HL-60 (cell line): ENCODE measurements around the gene ARSK.

Experiments
- DNase-seq, 2 experiments: peaks; one replicate each; pipeline ENCODE4 v3.0.0-alpha.2; 2010 to 2020; ENCODE audit warnings: low read depth in 1 of 2, low spot score in 1 of 2
- H3K27ac ChIP-seq: fragments of 250-450 bp; sonication (Bioruptor Pico); replicated peaks from 2 replicates; pipeline ENCODE4 v1.5.1; 2020; ENCODE audit warnings: mild to moderate bottlenecking, moderate library complexity
- H3K27me3 ChIP-seq: fragments of 250-450 bp; sonication (Bioruptor Pico); 2 replicates; pipeline ENCODE4 v1.5.1; 2021; ENCODE audit warnings: mild to moderate bottlenecking, moderate library complexity; ENCODE audit not compliant: insufficient read depth, poor library complexity, severe bottlenecking
- H3K4me3 ChIP-seq: replicated peaks from 2 replicates; pipeline ENCODE4 v1.5.1; 2011; ENCODE audit warnings: mild to moderate bottlenecking, control low read depth, low read length; ENCODE audit not compliant: insufficient read depth
- CTCF ChIP-seq: IDR thresholded peaks from one replicate; pipeline ENCODE4 v1.5.1; 2011; ENCODE audit warnings: low read length, control low read depth, inconsistent platforms; ENCODE audit not compliant: insufficient read depth
- GABPA ChIP-seq: IDR thresholded peaks from 2 replicates; pipeline ENCODE4 v1.6.1; 2012; ENCODE audit warnings: low read depth
- POLR2AphosphoS5 ChIP-seq: IDR thresholded peaks from 2 replicates; pipeline ENCODE4 v1.6.1; 2012; ENCODE audit warnings: low read depth
- REST ChIP-seq: IDR thresholded peaks from 2 replicates; pipeline ENCODE4 v1.6.1; 2012; ENCODE audit warnings: low read depth; ENCODE audit not compliant: insufficient replicate concordance
- SPI1 ChIP-seq: IDR thresholded peaks from 2 replicates; pipeline ENCODE4 v1.6.1; 2012; ENCODE audit warnings: low read depth, mild to moderate bottlenecking, borderline replicate concordance

The ARSK gene

GRCh38 chr5:95531491-95531890 is 23.4 kb upstream of the ARSK start:
- no peak for DNase-seq
- Histone ChIP-seq H3K4me3 (no peak overlapping the region), H3K27me3 (no peaks in the 10 kb centered on the region), H3K27ac (no peak overlapping the region)
- TF ChIP-seq GABPA: no peak
- no peak for TF ChIP-seq CTCF
- no peak for TF ChIP-seq POLR2AphosphoS5
- no peak for TF ChIP-seq SPI1
- no peak for TF ChIP-seq REST

- no peak for TF ChIP-seq CTCF
- no peak for TF ChIP-seq REST
- no peak for TF ChIP-seq SPI1
- no peak for TF ChIP-seq POLR2AphosphoS5
- TF ChIP-seq GABPA: no peak
- Histone ChIP-seq H3K27ac (no peak overlapping the region), H3K27me3 (no peaks in the 10 kb centered on the region), H3K4me3 (no peak overlapping the region)
- DNase-seq: no peak
Measured at GRCh38 chr5:95532415-95532814, 22.5 kb upstream of the ARSK start.

- no peak overlapping the region for H3K4me3 ChIP-seq
- H3K27me3 ChIP-seq: no peaks in the 10 kb centered on the region
- DNase-seq: no peak
- TF ChIP-seq SPI1 (no peak), CTCF (no peak), POLR2AphosphoS5 (no peak), REST (no peak), GABPA (no peak)
- H3K27ac ChIP-seq: no peak overlapping the region
Measured at GRCh38 chr5:95533106-95533505, 21.8 kb upstream of the ARSK start.
